Upper lobe of right lung (tissue), 1 donor: ENCODE measurements around the gene C22orf39. TPM values are rescaled to one million over a fixed set of nuclear protein-coding genes. Genes with fewer than 3 reads are reported as not detected.
A peak's percentile ranks its signal among the peaks of the same experiment; 100 is the strongest.
"Not testable (repeated sequence)": the region's sequence is repeated elsewhere in the genome, so short reads cannot be mapped to it uniquely, and the experiment has no call there.

Experiments
- ATAC-seq: fragments of 200-7000 bp; cut with Tn5 transposase; one replicate; pipeline ENCODE4 v1.9.1; 2020; ENCODE audit warnings: mild to moderate bottlenecking, moderate library complexity
- DNase-seq: peaks from one replicate; pipeline ENCODE4 v3.0.0-alpha.2; 2020
- H3K27ac ChIP-seq: fragments of 200-600 bp; one replicate; pipeline ENCODE4 v1.8.0; 2022
- H3K27me3 ChIP-seq: fragments of 200-600 bp; one replicate; pipeline ENCODE4 v1.8.0; 2022; ENCODE audit warnings: mild to moderate bottlenecking
- H3K36me3 ChIP-seq: fragments of 200-600 bp; one replicate; pipeline ENCODE4 v1.8.0; 2022
- H3K4me1 ChIP-seq: fragments of 200-600 bp; one replicate; pipeline ENCODE4 v1.8.0; 2022
- H3K4me3 ChIP-seq: fragments of 200-600 bp; one replicate; pipeline ENCODE4 v1.8.0; 2022; ENCODE audit warnings: mild to moderate bottlenecking
- H3K9me3 ChIP-seq: fragments of 200-600 bp; one replicate; pipeline ENCODE4 v1.8.0; 2022
- CTCF ChIP-seq: fragments of 200-600 bp; IDR thresholded peaks from one replicate; pipeline ENCODE4 v1.8.0; 2022; ENCODE audit warnings: antibody characterized with exemption
- intact Hi-C: fragments of 100-400 bp; cut with DNase I; formaldehyde crosslinking; loops from one replicate; pipeline ENCODE4 v1.11.0; 2022
- total RNA-seq: library from RNA; stranded (reverse); fragmentation: NEBNext Ultra II Directional; extraction: Animal tissue kit (Norgen Biotek cat#: 25700); gene quantifications from one replicate; pipeline ENCODE4 v1.2.1, GENCODE V29; 2021
- donor health status: DM: no; HTN: yes; CAD: no; lungs with severe emphysema.

The C22orf39 gene
- total RNA-seq, 1 donor from 2014 or later = 35.6 TPM

- H3K27ac ChIP-seq = no peak overlapping the region
- peaks cover 35% of the 10 kb centered on the region for H3K36me3 ChIP-seq
- H3K4me1 ChIP-seq = peaks cover 19% of the 10 kb centered on the region
- DNase-seq (no peak), ATAC-seq (no peak)
- intact Hi-C loops = no loop called here
- no peaks in the 10 kb centered on the region for H3K9me3 ChIP-seq
- no peaks in the 10 kb centered on the region for H3K27me3 ChIP-seq
- H3K4me3 ChIP-seq = no peak overlapping the region
- no peak for TF ChIP-seq CTCF
Measured at GRCh38 chr22:19450363-19451175, 3.1 kb upstream of the C22orf39 start.

- no peaks in the 10 kb centered on the region for H3K27me3 ChIP-seq
- intact Hi-C loops = no loop called here
- H3K4me3 ChIP-seq = no peak overlapping the region
- H3K27ac ChIP-seq = no peak overlapping the region
- peaks cover 26% of the 10 kb centered on the region for H3K4me1 ChIP-seq
- no peak for TF ChIP-seq CTCF
- no peak for ATAC-seq
- DNase-seq = no peak
- no peaks in the 10 kb centered on the region for H3K9me3 ChIP-seq
- H3K36me3 ChIP-seq = peaks cover 24% of the 10 kb centered on the region
Measured at GRCh38 chr22:19449422-19449767, 1.9 kb upstream of the C22orf39 start.

- DNase-seq = no peak
- ATAC-seq = no peak
- no peaks in the 10 kb centered on the region for H3K9me3 ChIP-seq
- no peak overlapping the region for H3K4me3 ChIP-seq
- H3K4me1 ChIP-seq = peaks cover 26% of the 10 kb centered on the region
- peaks cover 22% of the 10 kb centered on the region for H3K36me3 ChIP-seq
- intact Hi-C loops = no loop called here
- H3K27ac ChIP-seq = no peak overlapping the region
- no peak for TF ChIP-seq CTCF
- no peaks in the 10 kb centered on the region for H3K27me3 ChIP-seq
Measured at GRCh38 chr22:19448739-19449421, 1.4 kb upstream of the C22orf39 start.

GRCh38 chr22:19448076-19448607 lies 631 bp upstream of the C22orf39 start:
- Histone ChIP-seq H3K27me3 (no peaks in the 10 kb centered on the region), H3K9me3 (no peaks in the 10 kb centered on the region), H3K27ac (peak overlapping the region; percentile 90), H3K4me3 (peak overlapping the region; percentile 90), H3K4me1 (peaks cover 26% of the 10 kb centered on the region), H3K36me3 (peaks cover 22% of the 10 kb centered on the region)
- TF ChIP-seq CTCF = no peak
- DNase-seq (no peak), ATAC-seq (peak; percentile 41)
- intact Hi-C loops = no loop called here

DNA sequence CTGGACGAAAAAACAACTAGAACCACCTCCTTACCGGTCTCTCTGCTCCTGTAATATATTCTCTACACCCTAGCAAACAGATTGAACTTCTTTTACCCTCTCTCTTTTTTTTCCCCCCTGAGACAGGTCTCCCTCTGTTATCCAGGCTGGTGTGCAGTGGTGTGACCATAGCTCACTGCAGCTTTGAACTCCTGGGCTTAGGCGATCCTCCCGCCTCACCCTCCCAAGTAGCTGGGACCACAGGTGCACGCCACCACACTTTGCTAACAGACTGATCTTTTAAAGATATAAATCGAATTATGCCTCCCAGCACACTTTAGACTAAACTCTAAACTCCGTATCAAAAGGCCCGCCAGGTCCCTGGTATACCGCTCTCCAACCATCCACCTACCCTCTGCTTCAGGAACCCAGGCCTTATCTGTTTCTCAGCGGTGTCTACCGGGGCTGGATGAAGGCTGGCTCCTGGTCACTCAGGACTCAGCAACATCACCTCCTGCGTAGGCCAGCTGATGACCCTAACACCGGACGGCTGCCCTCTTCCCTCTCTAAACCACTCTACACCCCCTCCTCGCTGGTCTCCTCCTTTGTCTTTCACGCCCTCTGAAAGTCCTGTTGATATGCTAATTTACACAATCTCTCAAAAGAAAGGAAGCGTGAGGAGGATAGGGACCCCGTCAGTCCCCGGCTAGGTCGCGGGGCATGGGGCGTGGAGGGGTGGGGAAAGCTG lies 745 bp downstream of the C22orf39 start:
- Histone ChIP-seq H3K4me1 (peaks cover 26% of the 10 kb centered on the region), H3K27ac (peak overlapping the region; percentile 90), H3K9me3 (no peaks in the 10 kb centered on the region), H3K4me3 (peak overlapping the region; percentile 90), H3K36me3 (peaks cover 24% of the 10 kb centered on the region), H3K27me3 (no peaks in the 10 kb centered on the region)
- DNase-seq = no peak
- peak; percentile 11 for ATAC-seq
- intact Hi-C loops = no loop called here
- no peak for TF ChIP-seq CTCF

DNA sequence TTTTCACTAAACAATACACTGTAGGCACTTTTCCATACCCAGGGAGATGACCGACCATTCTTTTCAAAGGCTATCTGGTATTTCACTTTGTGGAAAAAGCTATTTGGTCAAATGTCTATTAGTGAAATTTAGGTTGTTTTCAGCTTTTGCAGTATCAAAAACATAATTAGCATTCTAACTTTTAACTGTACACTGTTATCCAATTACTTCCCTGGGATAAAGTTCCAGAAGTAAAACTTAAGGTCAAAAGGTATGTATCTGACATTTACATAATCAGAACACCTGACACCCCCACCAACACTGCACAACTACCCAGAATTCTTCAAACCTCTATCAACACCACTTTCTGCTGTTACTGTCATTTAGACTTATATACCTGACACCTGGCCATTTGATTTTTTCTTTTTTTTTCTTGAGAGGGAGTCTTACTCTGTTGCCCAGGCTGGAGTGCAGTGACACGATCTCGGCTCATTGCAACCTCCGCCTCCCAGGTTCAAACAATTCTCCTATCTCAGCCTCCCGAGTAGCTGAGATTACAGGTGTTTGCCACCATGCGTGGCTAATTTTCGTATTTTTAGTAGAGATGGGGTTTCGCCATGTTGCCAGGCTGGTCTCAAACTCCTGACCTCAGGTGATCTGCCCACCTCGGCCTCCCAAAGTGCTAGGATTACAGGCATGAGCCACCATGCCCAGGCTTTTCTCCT lies 2.1 kb downstream of the C22orf39 start:
- H3K9me3 ChIP-seq, DNase-seq, intact Hi-C loops, H3K27ac ChIP-seq, ATAC-seq, H3K27me3 ChIP-seq, H3K4me3 ChIP-seq: not testable (repeated sequence)
- Histone ChIP-seq H3K36me3 (peaks cover 27% of the 10 kb centered on the region), H3K4me1 (peaks cover 26% of the 10 kb centered on the region)
